K562 (cell line): ENCODE results near the gene HADHB. TPM values are rescaled to one million over a fixed set of nuclear protein-coding genes. Genes with fewer than 3 reads are reported as not detected.
A peak's percentile ranks its signal among the peaks of the same experiment; 100 is the strongest.

Experiments
- ATAC-seq: fragments of 200-7000 bp; cut with Tn5 transposase; 3 replicates; pipeline ENCODE4 v1.9.1; 2020; ENCODE audit warnings: moderate library complexity
- BruUV-seq: library from RNA; stranded (reverse); fragments of 400-500 nt; replicated peaks from 2 replicates; lab custom pipeline; 2021; lab: Mats Ljungman, UMichigan
- CTCF ChIA-PET: fragments of 300-600 bp; formaldehyde crosslinking; extraction: SDS; loops from one replicate; lab custom pipeline; 2021; ENCODE audit warnings: low intra/inter-chr PET ratio; lab: Yijun Ruan, JAX
- POLR2A ChIA-PET: fragments of 300-600, 350-650 bp; sonication (Branson Sonifier 250); formaldehyde crosslinking; extraction: SDS; loops from one replicate; lab custom pipeline; 2021; ENCODE audit warnings: antibody characterized with exemption, inconsistent platforms; lab: Yijun Ruan, JAX
- DNase-seq, 4 experiments: peaks; one replicate each; pipeline versions ENCODE4 v3.0.0 to v3.0.0-alpha.2; 2011 to 2018; ENCODE audit warnings: low spot score in 3 of 4, mixed read lengths in 3 of 4; ENCODE audit errors: extremely low read depth in 1 of 4
- FAIRE-seq: peaks from 2 replicates; lab custom pipeline; 2011; peaks lifted over from hg19 to GRCh38; lab: Jason Lieb, UNC
- H2AFZ ChIP-seq: 2 replicates; pipeline ENCODE4 v1.6.0; 2011; ENCODE audit warnings: low read depth, low read length, control low read depth, inconsistent platforms
- H3K27ac ChIP-seq: fragments of 200-600 bp; 3 replicates; pipeline ENCODE4 v1.8.0; 2011; ENCODE audit warnings: low read depth, mild to moderate bottlenecking, control low read depth, inconsistent platforms, low read length, moderate library complexity, mixed read lengths; ENCODE audit errors: extremely low read depth
- H3K27me3 ChIP-seq, 2 experiments: fragments of 300-600 bp in 1 of 2; 2 replicates in 1 of 2; 3 replicates in 1 of 2; pipeline versions ENCODE4 v1.6.0 to v1.8.0; 2011; ENCODE audit warnings: inconsistent platforms in 2 of 2, low read length in 2 of 2, mild to moderate bottlenecking in 1 of 2, mixed read lengths in 1 of 2, moderate library complexity in 1 of 2; ENCODE audit not compliant: control insufficient read depth in 2 of 2, insufficient read depth in 2 of 2
- H3K36me3 ChIP-seq: fragments of 300-600 bp; 3 replicates; pipeline ENCODE4 v1.8.0; 2011; ENCODE audit warnings: mild to moderate bottlenecking, low read length, inconsistent platforms; ENCODE audit not compliant: control insufficient read depth, insufficient read depth
- H3K4me1 ChIP-seq, 2 experiments: fragments of 200-600 bp in 1 of 2; replicated peaks in 1 of 2; 2 replicates in 1 of 2; 3 replicates in 1 of 2; pipeline versions ENCODE4 v1.5.1 to v1.8.0; 2011; ENCODE audit warnings: inconsistent platforms in 2 of 2, low read length in 2 of 2, mild to moderate bottlenecking in 1 of 2, mixed read lengths in 1 of 2, moderate library complexity in 1 of 2; ENCODE audit not compliant: control insufficient read depth in 2 of 2, insufficient read depth in 2 of 2
- H3K4me2 ChIP-seq: 2 replicates; pipeline ENCODE4 v1.6.1; 2011; ENCODE audit warnings: low read length, control low read depth, inconsistent platforms, mixed read lengths; ENCODE audit not compliant: insufficient read depth
- H3K4me3 ChIP-seq: fragments of 200-600 bp; sonication (generic), shearing (Covaris generic); 2 replicates; pipeline ENCODE4 v1.5.1; 2016; ENCODE audit warnings: control low read depth, inconsistent platforms
- H3K79me2 ChIP-seq: fragments of 200-600 bp; 3 replicates; pipeline ENCODE4 v1.8.0; 2011; ENCODE audit warnings: low read length, inconsistent platforms; ENCODE audit not compliant: control insufficient read depth, insufficient read depth
- H3K9ac ChIP-seq, 2 experiments: 2 replicates each; pipeline versions ENCODE4 v1.6.0 to v1.6.1; 2011; ENCODE audit warnings: low read depth in 2 of 2, low read length in 2 of 2, control low read depth in 1 of 2, inconsistent platforms in 1 of 2, mild to moderate bottlenecking in 1 of 2, mixed read lengths in 1 of 2; ENCODE audit not compliant: insufficient read depth in 1 of 2
- H3K9me1 ChIP-seq: one replicate; pipeline ENCODE4 v1.6.0; 2011; ENCODE audit warnings: inconsistent platforms, mild to moderate bottlenecking, low read length, moderate library complexity; ENCODE audit not compliant: control insufficient read depth, insufficient read depth
- H3K9me3 ChIP-seq: replicated peaks from 2 replicates; pipeline ENCODE4 v1.5.1; 2011; ENCODE audit warnings: low read depth, low read length, inconsistent platforms; ENCODE audit not compliant: control insufficient read depth, insufficient read depth
- H4K20me1 ChIP-seq: replicated peaks from 2 replicates; pipeline ENCODE4 v1.6.1; 2011; ENCODE audit warnings: low read length, inconsistent platforms, mixed read lengths; ENCODE audit not compliant: control insufficient read depth, insufficient read depth
- ARID3A ChIP-seq: IDR thresholded peaks from 2 replicates; pipeline ENCODE4 v1.6.1; 2012; ENCODE audit warnings: low read depth, low read length, improper control_type of control experiment, borderline replicate concordance
- MIER1 ChIP-seq: fragments of 450-650 bp; IDR thresholded peaks from 2 replicates; pipeline ENCODE4 v1.6.1; 2016; ENCODE audit warnings: antibody characterized with exemption, mild to moderate bottlenecking, low read depth
- NR0B1 ChIP-seq: fragments of 450-650 bp; IDR thresholded peaks from one replicate; pipeline ENCODE4 v1.6.1; 2018; ENCODE audit warnings: mild to moderate bottlenecking, moderate library complexity; ENCODE audit not compliant: partially characterized antibody
- POLR2A ChIP-seq: fragments of 450-650 bp; conservative IDR thresholded peaks from 2 replicates; pipeline ENCODE4 v1.6.1; 2016
- SLC30A9 ChIP-seq: fragments of 250-450 bp; sonication (Bioruptor Pico); IDR thresholded peaks from 2 replicates; pipeline ENCODE4 v1.8.0; 2022; ENCODE audit warnings: mild to moderate bottlenecking, moderate library complexity
- TBL1XR1 ChIP-seq, 2 experiments: IDR thresholded peaks; 2 replicates each; pipeline ENCODE4 v1.6.1; 2012; ENCODE audit warnings: improper control_type of control experiment in 2 of 2, low read length in 2 of 2, mild to moderate bottlenecking in 1 of 2
- ZBTB40 ChIP-seq, 2 experiments: fragments of 450-650 bp in 1 of 2; sonication (generic) in 1 of 2; formaldehyde crosslinking in 1 of 2; IDR thresholded peaks; 2 replicates each; pipeline versions ENCODE4 v1.7.1 to v1.9.0; 2016 to 2022; ENCODE audit warnings: inconsistent platforms in 1 of 2, mild to moderate bottlenecking in 1 of 2, missing genetic modification reagents in 1 of 2
- ZNF146 ChIP-seq: IDR thresholded peaks from one replicate; pipeline ENCODE4 v1.6.1; 2018; ENCODE audit warnings: missing compliant biosample characterization; ENCODE audit not compliant: unreplicated experiment
- ZNF707 ChIP-seq: fragments of 250-450 bp; sonication (Bioruptor Pico); conservative IDR thresholded peaks from 2 replicates; pipeline ENCODE4 v1.8.0; 2022; ENCODE audit warnings: inconsistent platforms, mild to moderate bottlenecking, moderate library complexity
- ZNF766 ChIP-seq: fragments of 200-800 bp; sonication (Bioruptor generic); conservative IDR thresholded peaks from 2 replicates; pipeline ENCODE4 v1.6.1; 2016; ENCODE audit warnings: missing genetic modification characterization, missing compliant biosample characterization
- WGBS: fragments of 100-300 bp; shearing (Covaris generic); methylation state at CpG from one replicate; pipeline ENCODE4 v1.1.6; 2016; ENCODE audit warnings: low coverage, mixed read lengths; ENCODE audit not compliant: insufficient coverage; ENCODE audit errors: missing lambda C conversion rate; 5-methylcytosine and 5-hydroxymethylcytosine counted together
- in situ Hi-C: fragments of 300-500 bp; cut with MboI; formaldehyde crosslinking; loops from 4 replicates; pipeline ENCODE4 v1.15.0; 2018; ENCODE audit warnings: inconsistent platforms, mixed read lengths
- intact Hi-C: fragments of 100-400 bp; cut with micrococcal nuclease; formaldehyde crosslinking; loops from 2 replicates; pipeline ENCODE4 v1.14.2; 2022
- polyA plus RNA-seq, 8 experiments: library from polyadenylated mRNA; depleted of rRNA in 4 of 8; stranded (reverse) in 5 of 8; unstranded in 3 of 8; fragments of >200 nt; fragmentation: Nextera tagmentation in 2 of 8; fragmentation: Illumina TruSeq in 1 of 8; extraction: Ambion mirVana in 2 of 8; extraction: Trizol in 1 of 8; gene quantifications; 2 replicates each; pipeline versions ENCODE4 v1.2.1 to v1.2.3, GENCODE V29; 2011 to 2014; ENCODE audit warnings: inconsistent platforms in 1 of 8, missing spikeins in 1 of 8
- total RNA-seq, 7 experiments: library from RNA; depleted of rRNA in 6 of 7; stranded (reverse); fragments of >200 nt in 6 of 7; fragmentation: Illumina TruSeq in 2 of 7; extraction: Trizol in 2 of 7; gene quantifications; 2 replicates each; pipeline versions ENCODE4 v1.2.1 to v1.2.3, GENCODE V29; 2011 to 2021; ENCODE audit warnings: low replicate concordance in 1 of 7

Gene HADHB
- total and polyA plus RNA-seq, 9 of the 15 experiments (the other 6 are each of a cell fraction or from before 2014, with no cell fraction given), result 67.3 to 199 (median 100) TPM

GRCh38 chr2:26336719-26337118, 92.0 kb downstream of the HADHB start:
- ChIA-PET CTCF (no interaction called here), POLR2A (interaction anchor here (2.7 kb wide), 1 partner anchor 8 kb away, joined by 11 read pairs; the partner anchor contains the start of gene SELENOI)
- WGBS, result 30% methylated on average over 2 of the region's 2 CpGs
- H3K9me3 ChIP-seq, result no peaks in the 10 kb centered on the region
- in situ Hi-C loops (no loop called here), intact Hi-C loops (no loop called here)
- peak overlapping the region; percentile 54 for H2AFZ ChIP-seq
- H3K27ac ChIP-seq, result no peak overlapping the region
- no peaks in the 10 kb centered on the region for H3K79me2 ChIP-seq
- H3K4me1 ChIP-seq, result peaks cover 2 to 18% of the 10 kb centered on the region in 2 experiments; a peak in 4 of 5 replicates
- no peak overlapping the region for H3K4me3 ChIP-seq
- H3K9ac ChIP-seq, result no peak overlapping the region
- no peak for DNase-seq
- H3K36me3 ChIP-seq, result no peaks in the 10 kb centered on the region
- H4K20me1 ChIP-seq, result no peaks in the 10 kb centered on the region
- H3K27me3 ChIP-seq, result no peaks in the 10 kb centered on the region
- ATAC-seq, result no peak
- no peaks in the 10 kb centered on the region for H3K9me1 ChIP-seq
- no peak overlapping the region for H3K4me2 ChIP-seq
- no TSS peak for BruUV-seq
- FAIRE-seq, result no peak
- TF ChIP-seq ZNF146 (no peak), ZNF707 (CRISPR knock-in tag) (no peak), NR0B1 (no peak), ZBTB40 (IDR thresholded peaks at IDR 0.05) (0 out of 2 replicates have a peak, but pooled peaks have one; percentile 1), ZBTB40 (CRISPR knock-in tag; IDR thresholded peaks at IDR 0.05) (no peak), TBL1XR1 (IDR thresholded peaks at IDR 0.05; ENCODE audit: low read length in 2 of 2) (no peak), MIER1 (no peak), POLR2A (peak; percentile 37; the same call in 1 of the 2 replicates), ARID3A (no peak), SLC30A9 (CRISPR knock-in tag) (no peak), ZNF766 (CRISPR knock-in tag) (no peak)
